Heart left ventricle (tissue), 13 donors: Measurements from ENCODE around the gene CCDC68.

Source experiments
- POLR2A ChIP-seq, 2 donors: fragments of 450-650 bp; IDR thresholded peaks; one replicate each; pipeline ENCODE4 v1.6.1; 2017; ENCODE audit warnings: antibody characterized with exemption in 2 of 2, mild to moderate bottlenecking in 2 of 2, moderate library complexity in 2 of 2
- TF ChIP-seq, protein P1 (sequence below), 12 donors: fragments of 200-600 bp; sonication (generic) in 4 of 12; IDR thresholded peaks; one replicate each; pipeline versions ENCODE4 v1.5.0 to v1.8.0; 2018 to 2022; ENCODE audit warnings: antibody characterized with exemption in 12 of 12, mild to moderate bottlenecking in 5 of 12
- donor health status: ischemic (EF 13 %, LVEDD 7.1; RV severe dilation, severe dysfunction).
- donor health status: DM: no; HTN: yes; CAD: no.
- donor health status: DM: no; HTN: no; CAD: no.
- donor health status: ischemic (EF 25% LVEDD 6.9; RV normal size, moderate dysfunction).
- donor health status: ischemic (EF 25% LVEDD 5.7; RV mildly dilated, moderate dysfunction).
- donor health status: ischemic (EF 35%, LVEDD 5.7; RV mildly dilated, moderate dysfunction).
- donor health status: nonischemic (EF 11% LVEDD 7.7; RV severe dilation, severe dysfunction).
- donor health status: DM: yes; HTN: yes; CAD: no.
- donor health status: PGD.
- donor health status: ischemic (EF 29% LVEDD 5.4; RV normal size, mild dysfunction).
- donor health status: nonischemic (EF 23%, LVEDD 6.1; RV moderate dilation, normal function).

- TF ChIP-seq POLR2A (IDR thresholded peaks at IDR 0.05): no peak
- TF ChIP-seq, protein P1, sequence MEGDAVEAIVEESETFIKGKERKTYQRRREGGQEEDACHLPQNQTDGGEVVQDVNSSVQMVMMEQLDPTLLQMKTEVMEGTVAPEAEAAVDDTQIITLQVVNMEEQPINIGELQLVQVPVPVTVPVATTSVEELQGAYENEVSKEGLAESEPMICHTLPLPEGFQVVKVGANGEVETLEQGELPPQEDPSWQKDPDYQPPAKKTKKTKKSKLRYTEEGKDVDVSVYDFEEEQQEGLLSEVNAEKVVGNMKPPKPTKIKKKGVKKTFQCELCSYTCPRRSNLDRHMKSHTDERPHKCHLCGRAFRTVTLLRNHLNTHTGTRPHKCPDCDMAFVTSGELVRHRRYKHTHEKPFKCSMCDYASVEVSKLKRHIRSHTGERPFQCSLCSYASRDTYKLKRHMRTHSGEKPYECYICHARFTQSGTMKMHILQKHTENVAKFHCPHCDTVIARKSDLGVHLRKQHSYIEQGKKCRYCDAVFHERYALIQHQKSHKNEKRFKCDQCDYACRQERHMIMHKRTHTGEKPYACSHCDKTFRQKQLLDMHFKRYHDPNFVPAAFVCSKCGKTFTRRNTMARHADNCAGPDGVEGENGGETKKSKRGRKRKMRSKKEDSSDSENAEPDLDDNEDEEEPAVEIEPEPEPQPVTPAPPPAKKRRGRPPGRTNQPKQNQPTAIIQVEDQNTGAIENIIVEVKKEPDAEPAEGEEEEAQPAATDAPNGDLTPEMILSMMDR (IDR thresholded peaks at IDR 0.05): no peak
Measured at GRCh38 chr18:54877076-54877475, 82.2 kb downstream of the CCDC68 start.
